Measurements from ENCODE around the gene SLC7A6. TPM values are rescaled to one million over a fixed set of nuclear protein-coding genes. Genes with fewer than 3 reads are reported as not detected.

The SLC7A6 gene
- total and polyA plus RNA-seq, 2 of the 8 experiments (the other 6 are each of a cell fraction or from before 2014, with no cell fraction given): 28.0 to 37.8 TPM

GRCh38 chr16:68274441-68274840 lies 10.1 kb downstream of the SLC7A6 start:
- Histone ChIP-seq H3K79me1 (ENCODE audit: low read depth, low read length) (peaks cover 9% of the 10 kb centered on the region), H2BK120ac (replicated peaks; ENCODE audit: low read depth, low read length) (no peak overlapping the region), H3K18ac (ENCODE audit: extremely low read depth, low read length) (no peak overlapping the region), H3K27ac (ENCODE audit: low read depth, low read length) (no peak overlapping the region), H3K79me2 (ENCODE audit: control insufficient read depth in 1 of 2, insufficient read depth in 2 of 2, low read length in 2 of 2) (peaks cover 0 to 13% of the 10 kb centered on the region in 2 experiments; a peak in 2 of 4 replicates), H4K20me1 (replicated peaks in 1 of 2; ENCODE audit: control insufficient read depth in 1 of 2, insufficient read depth in 2 of 2, low read length in 2 of 2) (no peaks in the 10 kb centered on the region), H2BK12ac (ENCODE audit: low read depth, low read length) (no peak overlapping the region), H3K27me3 (replicated peaks in 1 of 4; ENCODE audit: control insufficient read depth in 3 of 4, extremely low read depth in 1 of 4, insufficient read depth in 3 of 4, low read length in 3 of 4) (no peaks in the 10 kb centered on the region), H3K23ac (ENCODE audit: insufficient read length) (no peak overlapping the region), H3K4me3 (ENCODE audit: extremely low read depth in 1 of 4, insufficient read depth in 2 of 4, low read depth in 3 of 4, low read length in 4 of 4) (no peak overlapping the region), H3K4me1 (replicated peaks in 1 of 4; ENCODE audit: control insufficient read depth in 3 of 4, insufficient read depth in 4 of 4, low read length in 3 of 4) (no peaks in the 10 kb centered on the region), H3K56ac (replicated peaks; ENCODE audit: insufficient read length, low read depth, low read length) (no peak overlapping the region), H3K4me2 (ENCODE audit: insufficient read depth in 1 of 2, low read depth in 2 of 2, low read length in 2 of 2) (no peak overlapping the region), H4K8ac (ENCODE audit: extremely low read depth, insufficient read depth, low read length) (no peak overlapping the region), H3K23me2 (ENCODE audit: low read depth, low read length) (no peaks in the 10 kb centered on the region), H2BK5ac (ENCODE audit: low read depth, low read length) (no peak overlapping the region; the same call in 1 of the 2 replicates), H4K91ac (replicated peaks; ENCODE audit: insufficient read length, low read length) (no peak overlapping the region), H2AFZ (ENCODE audit: low read length) (no peak overlapping the region), H2BK15ac (ENCODE audit: low read length) (no peak overlapping the region), H3K36me3 (ENCODE audit: control insufficient read depth in 2 of 4, insufficient read depth in 4 of 4, low read length in 3 of 4) (peaks cover 0 to 2% (median 0%) of the 10 kb centered on the region in 4 experiments; a peak in 2 of 8 replicates), H3K4ac (replicated peaks; ENCODE audit: insufficient read length, low read depth, low read length) (no peak overlapping the region), H2BK20ac (ENCODE audit: low read length) (no peak overlapping the region), H4K5ac (ENCODE audit: insufficient read length, low read depth, low read length) (no peak overlapping the region), H3K9ac (replicated peaks in 1 of 4; ENCODE audit: extremely low read depth in 1 of 4, low read depth in 3 of 4, low read length in 3 of 4) (no peak overlapping the region), H2AK5ac (ENCODE audit: low read depth, low read length) (no peak overlapping the region), H3K9me3 (ENCODE audit: insufficient read depth in 2 of 2, low read depth in 1 of 2, low read length in 1 of 2) (no peaks in the 10 kb centered on the region), H3K14ac (ENCODE audit: insufficient read length) (no peak overlapping the region)
- ChIA-PET CTCF (ENCODE audit: partially characterized antibody) (interaction anchor here (0.5 to 8.5 kb wide), 10 partner anchors 10 to 380 kb away, joined by 3 to 63 read pairs (median 4); partner anchors contain the start of gene SLC7A6), POLR2A (ENCODE audit: partially characterized antibody) (no interaction called here)
- DNase-seq (ENCODE audit: low read depth in 1 of 2, low spot score in 2 of 2) (no peak), FAIRE-seq (no peak)
- 95% methylated on average over 4 of the region's 4 CpGs; no CpG with 5 or more reads in 1 of the 2 experiments for WGBS, 2 experiments (ENCODE audit: extremely low coverage in 1 of 2, insufficient coverage in 1 of 2, insufficient read length in 1 of 2, insufficient replicate concordance in 2 of 2, low coverage in 1 of 2, low lambda C conversion rate in 2 of 2, missing lambda C conversion rate in 1 of 2)
- TF ChIP-seq CEBPB (IDR thresholded peaks at IDR 0.05; ENCODE audit: low read depth, low read length) (no peak), TAF1 (IDR thresholded peaks at IDR 0.05; ENCODE audit: low read depth, low read length) (no peak), SIX5 (IDR thresholded peaks at IDR 0.05; ENCODE audit: low read depth, low read length) (no peak), SP1 (IDR thresholded peaks at IDR 0.05; ENCODE audit: low read depth, low read length) (no peak), SP2 (IDR thresholded peaks at IDR 0.05; ENCODE audit: low read length) (no peak)
